Glutamatergic neuron (in vitro differentiated cells): ENCODE results near the gene VWA8. TPM values are rescaled to one million over a fixed set of nuclear protein-coding genes. Genes with fewer than 3 reads are reported as not detected.
"Not testable (repeated sequence)": the region's sequence is repeated elsewhere in the genome, so short reads cannot be mapped to it uniquely, and the experiment has no call there.

ENCODE experiments used
- DNase-seq: peaks from one replicate; pipeline ENCODE4 v3.0.0; 2022
- H3K27ac Mint-ChIP-seq: one replicate; pipeline ENCODE4 v1.8.0; 2020; ENCODE audit warnings: mild to moderate bottlenecking, mixed read lengths, inconsistent platforms; ENCODE audit not compliant: unreplicated experiment
- H3K27me3 Mint-ChIP-seq: one replicate; pipeline ENCODE4 v1.8.0; 2020; ENCODE audit warnings: mild to moderate bottlenecking, moderate library complexity, mixed read lengths, inconsistent platforms; ENCODE audit not compliant: unreplicated experiment
- H3K36me3 Mint-ChIP-seq: one replicate; pipeline ENCODE4 v1.8.0; 2020; ENCODE audit warnings: mild to moderate bottlenecking, mixed read lengths, inconsistent platforms; ENCODE audit not compliant: unreplicated experiment
- H3K4me1 Mint-ChIP-seq: one replicate; pipeline ENCODE4 v1.8.0; 2020; ENCODE audit warnings: mild to moderate bottlenecking, low read depth, mixed read lengths, inconsistent platforms; ENCODE audit not compliant: unreplicated experiment
- H3K4me3 Mint-ChIP-seq: one replicate; pipeline ENCODE4 v1.8.0; 2020; ENCODE audit warnings: mild to moderate bottlenecking, mixed read lengths, inconsistent platforms; ENCODE audit not compliant: unreplicated experiment
- H3K9me3 Mint-ChIP-seq: one replicate; pipeline ENCODE4 v1.8.0; 2020; ENCODE audit warnings: mild to moderate bottlenecking, moderate library complexity, mixed read lengths, inconsistent platforms; ENCODE audit not compliant: unreplicated experiment
- CTCF ChIP-seq: fragments of 200-600 bp; sonication (generic); IDR thresholded peaks from one replicate; pipeline ENCODE4 v1.5.0; 2021; ENCODE audit not compliant: partially characterized antibody, unreplicated experiment
- total RNA-seq: library from RNA; stranded (reverse); fragmentation: NEBNext Ultra II Directional; extraction: Animal tissue kit (Norgen Biotek cat#: 25700); gene quantifications from one replicate; pipeline ENCODE4 v1.2.1, GENCODE V29; 2021; ENCODE audit not compliant: unreplicated experiment

The VWA8 gene
- total RNA-seq, 1 donor from 2014 or later = 16.4 TPM

- Mint-ChIP-seq H3K36me3 (peaks cover 6% of the 10 kb centered on the region), H3K27ac (no peak overlapping the region), H3K4me3 (no peak overlapping the region), H3K4me1 (no peaks in the 10 kb centered on the region), H3K27me3 (no peaks in the 10 kb centered on the region), H3K9me3 (peaks cover 1% of the 10 kb centered on the region)
- DNase-seq = no peak
- TF ChIP-seq CTCF = no peak
Measured at GRCh38 chr13:41751277-41751676, 209.6 kb downstream of the VWA8 start.

- Mint-ChIP-seq H3K36me3 (peaks cover 6% of the 10 kb centered on the region), H3K9me3 (peaks cover 1% of the 10 kb centered on the region), H3K27me3 (no peaks in the 10 kb centered on the region), H3K4me3 (no peak overlapping the region), H3K27ac (no peak overlapping the region), H3K4me1 (no peaks in the 10 kb centered on the region)
- DNase-seq = no peak
- TF ChIP-seq CTCF = no peak
Measured at GRCh38 chr13:41746259-41746658, 214.7 kb downstream of the VWA8 start.

- H3K9me3 Mint-ChIP-seq, H3K27ac Mint-ChIP-seq, H3K36me3 Mint-ChIP-seq, H3K4me1 Mint-ChIP-seq, H3K27me3 Mint-ChIP-seq, H3K4me3 Mint-ChIP-seq, DNase-seq: not testable (repeated sequence)
Measured at GRCh38 chr13:41745496-41745895, 215.4 kb downstream of the VWA8 start.

- no peaks in the 10 kb centered on the region for H3K36me3 Mint-ChIP-seq
- H3K4me3 Mint-ChIP-seq = no peak overlapping the region
- no peak for DNase-seq
- H3K4me1 Mint-ChIP-seq = no peaks in the 10 kb centered on the region
- no peaks in the 10 kb centered on the region for H3K27me3 Mint-ChIP-seq
- no peak for TF ChIP-seq CTCF
- no peak overlapping the region for H3K27ac Mint-ChIP-seq
- no peaks in the 10 kb centered on the region for H3K9me3 Mint-ChIP-seq
Measured at GRCh38 chr13:41742917-41743552, 217.9 kb downstream of the VWA8 start.

GRCh38 chr13:41740479-41740878, 220.4 kb downstream of the VWA8 start:
- DNase-seq = no peak
- no peak for TF ChIP-seq CTCF
- Mint-ChIP-seq H3K9me3 (no peaks in the 10 kb centered on the region), H3K27ac (no peak overlapping the region), H3K27me3 (no peaks in the 10 kb centered on the region), H3K4me1 (no peaks in the 10 kb centered on the region), H3K4me3 (no peak overlapping the region), H3K36me3 (no peaks in the 10 kb centered on the region)
